ENCODE results near the gene FYB1. TPM values are rescaled to one million over a fixed set of nuclear protein-coding genes. Genes with fewer than 3 reads are reported as not detected.

Gene FYB1
- total RNA-seq (2021) = not detected in 2 replicates
- long read RNA-seq = 0 reads

GRCh38 chr5:39219437-39219836 is at the start of gene FYB1:
TSS of gene FYB1 (minus strand) at chr5:39219563. CDS start at chr5:39202960, 16,603 bp downstream.
- H2AFZ ChIP-seq (ENCODE audit: low read length) = no peak within 1 kb of the TSS
- H3K4me3 Mint-ChIP-seq = no peak within 1 kb of the TSS
- no peaks in the 10 kb centered on the region for H3K9me3 Mint-ChIP-seq
- H3K9ac ChIP-seq (ENCODE audit: extremely low read depth, insufficient read length, low read length) = no peak within 1 kb of the TSS
- H2AK5ac ChIP-seq (ENCODE audit: insufficient read length, low read length) = no peak within 1 kb of the TSS
- H3K27ac ChIP-seq (ENCODE audit: insufficient read length, low read depth, low read length) = no peak within 1 kb of the TSS
- H2BK120ac ChIP-seq (ENCODE audit: low read depth, low read length, poor library complexity, severe bottlenecking) = no peak within 1 kb of the TSS
- no peak within 1 kb of the TSS for H2BK5ac ChIP-seq (ENCODE audit: insufficient read length, low read length)
- no peak within 1 kb of the TSS for H3K14ac ChIP-seq (ENCODE audit: insufficient read depth, low read length)
- H3K4ac ChIP-seq (ENCODE audit: low read depth, low read length) = no peak within 1 kb of the TSS
- H2BK15ac ChIP-seq (ENCODE audit: low read depth, low read length) = no peak within 1 kb of the TSS
- no peaks in the 10 kb centered on the region for H3K36me3 Mint-ChIP-seq (ENCODE audit: insufficient read depth in 1 of 3, low read depth in 3 of 3)
- H4K91ac ChIP-seq (ENCODE audit: insufficient read length, low read depth, low read length) = no peak within 1 kb of the TSS
- no peaks in the 10 kb centered on the region for H3K27me3 ChIP-seq (ENCODE audit: insufficient read depth, low read length)
- no peak within 1 kb of the TSS for H2BK20ac ChIP-seq (ENCODE audit: low read depth, low read length, poor library complexity, severe bottlenecking)
- no peak for TF ChIP-seq CTCF (conservative IDR thresholded peaks at IDR 0.05)
- H3K18ac ChIP-seq (ENCODE audit: insufficient read length, low read depth, low read length) = no peak within 1 kb of the TSS
- no peaks in the 10 kb centered on the region for H3K23me2 ChIP-seq (ENCODE audit: insufficient read length, low read depth, low read length, poor library complexity, severe bottlenecking)
- H3K4me2 ChIP-seq (ENCODE audit: insufficient read depth, insufficient read length, low read length) = no peak within 1 kb of the TSS
- no peaks in the 10 kb centered on the region for H3K4me1 ChIP-seq (ENCODE audit: insufficient read depth, low read length)
- no peak within 1 kb of the TSS for H4K5ac ChIP-seq (ENCODE audit: insufficient read length, low read depth, low read length)
- no peaks in the 10 kb centered on the region for H3K79me1 ChIP-seq (ENCODE audit: insufficient read depth, low read depth, low read length, poor library complexity, severe bottlenecking)
- H4K20me1 ChIP-seq (ENCODE audit: control insufficient read depth, insufficient read depth, insufficient read length) = no peaks in the 10 kb centered on the region
- no peaks in the 10 kb centered on the region for H3K27me3 Mint-ChIP-seq (ENCODE audit: low read depth)
- no peak within 1 kb of the TSS for H2BK12ac ChIP-seq (ENCODE audit: insufficient read length, low read depth, low read length)
- H4K8ac ChIP-seq (replicated peaks; ENCODE audit: insufficient read length, low read depth, low read length) = no peak within 1 kb of the TSS
- H3K9me3 ChIP-seq (ENCODE audit: control insufficient read depth, low read depth, low read length) = no peaks in the 10 kb centered on the region
- no peak within 1 kb of the TSS for H3K23ac ChIP-seq (ENCODE audit: insufficient read length, low read depth, low read length)
- no peaks in the 10 kb centered on the region for H3K79me2 ChIP-seq (ENCODE audit: insufficient read depth, low read length)
- peak within 1 kb of the TSS in 1 of 3 experiments; percentile 34; a peak in 1 of 7 replicates for H3K27ac Mint-ChIP-seq
- no peak for DNase-seq
- H3K56ac ChIP-seq (ENCODE audit: insufficient read length, low read depth, low read length) = no peak within 1 kb of the TSS
- no CpG with 5 or more reads among the region's 4 CpGs for WGBS (ENCODE audit: extremely low coverage, insufficient read length, low lambda C conversion rate)
- H3T11ph ChIP-seq (ENCODE audit: low read length) = no peak within 1 kb of the TSS
- H3K4me1 Mint-ChIP-seq = peaks cover 10 to 12% of the 10 kb centered on the region in 2 experiments

Measured in H9 (cell line).